HG02623 (cell line): ENCODE data around the gene TPCN2.

Experiments
- ATAC-seq: cut with Tn5 transposase; IDR thresholded peaks from one replicate; pipeline ENCODE4 v1.9.1; 2021; ENCODE audit warnings: moderate library complexity; ENCODE audit not compliant: unreplicated experiment

Gene TPCN2

GRCh38 chr11:69037074-69037473 is 11.7 kb upstream of the TPCN2 start:
- ATAC-seq = no peak

- ATAC-seq = no peak
These were observed 11.2 kb upstream of the TPCN2 start for GRCh38 chr11:69037544-69037943.

- no peak for ATAC-seq
These were observed 9.2 kb upstream of the TPCN2 start for GRCh38 chr11:69039501-69039900.

GRCh38 chr11:69040051-69040450 is 8.7 kb upstream of the TPCN2 start:
- no peak for ATAC-seq

- ATAC-seq = no peak
These were observed 8.0 kb upstream of the TPCN2 start for GRCh38 chr11:69040581-69041260.

GRCh38 chr11:69041516-69041915 is 7.2 kb upstream of the TPCN2 start:
- no peak for ATAC-seq

GRCh38 chr11:69044111-69045013 is 4.4 kb upstream of the TPCN2 start:
- ATAC-seq = no peak

GRCh38 chr11:69048031-69048693 is 570 bp upstream of the TPCN2 start:
- ATAC-seq = no peak

- ATAC-seq = no peak
These were observed 747 bp downstream of the TPCN2 start for GRCh38 chr11:69049490-69049867.

- ATAC-seq = no peak
These were observed 2.1 kb downstream of the TPCN2 start for GRCh38 chr11:69050592-69051380.

GRCh38 chr11:69051381-69052342 is 2.9 kb downstream of the TPCN2 start:
- no peak for ATAC-seq

GRCh38 chr11:69052343-69053168 is 3.8 kb downstream of the TPCN2 start:
- ATAC-seq = no peak

GRCh38 chr11:69053169-69053477 is 4.4 kb downstream of the TPCN2 start:
- ATAC-seq = no peak

- no peak for ATAC-seq
These were observed 5.0 kb downstream of the TPCN2 start for GRCh38 chr11:69053546-69054396.

GRCh38 chr11:69054397-69055211 is 5.9 kb downstream of the TPCN2 start:
- ATAC-seq = no peak

GRCh38 chr11:69055212-69055586 is 6.5 kb downstream of the TPCN2 start:
- ATAC-seq = no peak
